Measurements from ENCODE around the gene ADAMTS13.

ADAMTS13 gene

DNA sequence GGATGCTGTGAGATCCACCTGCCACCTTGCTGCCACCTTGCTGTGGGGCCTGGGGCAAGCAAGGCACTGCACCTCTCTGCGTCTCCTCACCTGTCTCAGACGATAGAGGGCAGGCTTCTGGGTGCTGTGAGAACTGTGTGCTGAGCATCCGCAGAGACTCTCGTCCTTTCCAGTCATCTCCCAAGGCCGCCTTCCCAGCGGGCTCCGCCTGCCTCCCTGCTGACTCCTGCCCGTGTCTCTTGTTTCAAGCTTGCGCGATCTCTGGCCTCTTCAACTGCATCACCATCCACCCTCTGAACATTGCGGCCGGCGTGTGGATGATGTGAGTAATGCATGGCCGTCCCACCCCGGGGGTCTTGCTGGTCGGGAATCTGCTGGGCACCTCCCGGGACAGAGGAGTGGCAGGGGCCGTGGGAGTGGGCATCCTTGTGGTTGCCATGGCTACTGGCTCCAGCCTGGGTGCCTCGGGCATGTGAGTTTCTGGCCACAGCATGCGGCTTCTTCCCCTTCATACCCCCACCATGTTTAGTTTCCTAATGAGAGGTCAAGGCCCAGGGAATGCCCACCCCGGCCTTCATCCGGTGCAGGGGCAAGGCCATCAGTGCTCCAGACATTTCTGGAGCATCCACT lies 41.2 kb downstream of the ADAMTS13 start:
- Histone ChIP-seq H3K36me3 (ENCODE audit: control insufficient read depth, insufficient read depth, low read length) (peaks cover 11% of the 10 kb centered on the region), H3K27ac (ENCODE audit: low read depth, low read length, severe bottlenecking) (no peak overlapping the region), H3K4me3 (ENCODE audit: extremely low read depth, insufficient read depth, low read length, poor library complexity, severe bottlenecking) (no peak overlapping the region), H3K4me1 (ENCODE audit: control insufficient read depth, insufficient read depth, low read length, poor library complexity, severe bottlenecking) (peaks cover 4% of the 10 kb centered on the region), H3K9me3 (ENCODE audit: control insufficient read depth, low read length) (no peaks in the 10 kb centered on the region)
- WGBS, 2 experiments (ENCODE audit: insufficient coverage in 2 of 2): 91 to 93% methylated on average over 14 to 19 of the region's 22 CpGs

GRCh38 chr9:133463864-133464615 lies 41.9 kb downstream of the ADAMTS13 start:
- Histone ChIP-seq H3K27ac (ENCODE audit: low read depth, low read length, severe bottlenecking) (no peak overlapping the region), H3K4me3 (ENCODE audit: extremely low read depth, insufficient read depth, low read length, poor library complexity, severe bottlenecking) (no peak overlapping the region), H3K9me3 (ENCODE audit: control insufficient read depth, low read length) (no peaks in the 10 kb centered on the region), H3K4me1 (ENCODE audit: control insufficient read depth, insufficient read depth, low read length, poor library complexity, severe bottlenecking) (peaks cover 4% of the 10 kb centered on the region), H3K36me3 (ENCODE audit: control insufficient read depth, insufficient read depth, low read length) (peaks cover 11% of the 10 kb centered on the region)
- 89 to 92% methylated on average over 21 to 24 of the region's 24 CpGs for WGBS, 2 experiments (ENCODE audit: insufficient coverage in 2 of 2)

GRCh38 chr9:133464638-133465037 lies 42.5 kb downstream of the ADAMTS13 start:
- H3K4me3 ChIP-seq (ENCODE audit: extremely low read depth, insufficient read depth, low read length, poor library complexity, severe bottlenecking): no peak overlapping the region
- H3K4me1 ChIP-seq (ENCODE audit: control insufficient read depth, insufficient read depth, low read length, poor library complexity, severe bottlenecking): peaks cover 4% of the 10 kb centered on the region
- 95% methylated on average over 8 of the region's 10 CpGs for WGBS, 2 experiments (ENCODE audit: insufficient coverage in 2 of 2)
- H3K27ac ChIP-seq (ENCODE audit: low read depth, low read length, severe bottlenecking): no peak overlapping the region
- peaks cover 11% of the 10 kb centered on the region for H3K36me3 ChIP-seq (ENCODE audit: control insufficient read depth, insufficient read depth, low read length)
- H3K9me3 ChIP-seq (ENCODE audit: control insufficient read depth, low read length): no peaks in the 10 kb centered on the region

DNA sequence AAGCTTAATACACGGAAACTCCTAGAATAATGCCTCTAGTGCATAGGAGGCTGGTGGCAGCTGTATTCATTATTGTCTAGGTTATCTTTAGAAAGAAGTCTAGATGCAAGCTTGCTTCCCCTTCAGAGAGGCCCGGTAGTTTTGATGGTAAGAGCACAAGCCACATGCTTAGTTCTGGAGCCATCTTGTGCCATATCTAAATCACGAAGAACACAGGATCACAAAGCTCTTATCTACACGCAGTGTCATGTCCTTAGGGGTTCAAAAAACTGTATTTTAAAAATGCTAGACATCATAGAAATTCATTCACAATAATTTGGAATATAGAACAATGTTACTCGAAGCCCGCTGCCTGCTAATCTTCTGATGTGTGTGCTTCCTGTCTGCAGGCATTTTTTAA lies 43.8 kb downstream of the ADAMTS13 start:
- H3K4me1 ChIP-seq (ENCODE audit: control insufficient read depth, insufficient read depth, low read length, poor library complexity, severe bottlenecking): no peaks in the 10 kb centered on the region
- WGBS, 2 experiments (ENCODE audit: insufficient coverage in 2 of 2): 95 to 100% methylated on average over 2 to 3 of the region's 6 CpGs
- H3K27ac ChIP-seq (ENCODE audit: low read depth, low read length, severe bottlenecking): no peak overlapping the region
- H3K36me3 ChIP-seq (ENCODE audit: control insufficient read depth, insufficient read depth, low read length): peaks cover 11% of the 10 kb centered on the region
- no peak overlapping the region for H3K4me3 ChIP-seq (ENCODE audit: extremely low read depth, insufficient read depth, low read length, poor library complexity, severe bottlenecking)
- H3K9me3 ChIP-seq (ENCODE audit: control insufficient read depth, low read length): no peaks in the 10 kb centered on the region

- Histone ChIP-seq H3K4me3 (ENCODE audit: extremely low read depth, insufficient read depth, low read length, poor library complexity, severe bottlenecking) (no peak overlapping the region), H3K36me3 (ENCODE audit: control insufficient read depth, insufficient read depth, low read length) (peaks cover 22% of the 10 kb centered on the region), H3K27ac (ENCODE audit: low read depth, low read length, severe bottlenecking) (no peak overlapping the region), H3K9me3 (ENCODE audit: control insufficient read depth, low read length) (no peaks in the 10 kb centered on the region), H3K4me1 (ENCODE audit: control insufficient read depth, insufficient read depth, low read length, poor library complexity, severe bottlenecking) (no peaks in the 10 kb centered on the region)
- WGBS, 2 experiments (ENCODE audit: insufficient coverage in 2 of 2): 87% methylated on average over 7 to 10 of the region's 10 CpGs
These were observed 44.9 kb downstream of the ADAMTS13 start for GRCh38 chr9:133467101-133467500.

GRCh38 chr9:133468374-133468773 lies 46.2 kb downstream of the ADAMTS13 start:
- no peaks in the 10 kb centered on the region for H3K9me3 ChIP-seq (ENCODE audit: control insufficient read depth, low read length)
- H3K4me3 ChIP-seq (ENCODE audit: extremely low read depth, insufficient read depth, low read length, poor library complexity, severe bottlenecking): no peak overlapping the region
- H3K27ac ChIP-seq (ENCODE audit: low read depth, low read length, severe bottlenecking): no peak overlapping the region
- peaks cover 35% of the 10 kb centered on the region for H3K36me3 ChIP-seq (ENCODE audit: control insufficient read depth, insufficient read depth, low read length)
- WGBS, 2 experiments (ENCODE audit: insufficient coverage in 2 of 2): 89 to 100% methylated on average over 3 to 4 of the region's 11 CpGs
- H3K4me1 ChIP-seq (ENCODE audit: control insufficient read depth, insufficient read depth, low read length, poor library complexity, severe bottlenecking): peaks cover 3% of the 10 kb centered on the region

DNA sequence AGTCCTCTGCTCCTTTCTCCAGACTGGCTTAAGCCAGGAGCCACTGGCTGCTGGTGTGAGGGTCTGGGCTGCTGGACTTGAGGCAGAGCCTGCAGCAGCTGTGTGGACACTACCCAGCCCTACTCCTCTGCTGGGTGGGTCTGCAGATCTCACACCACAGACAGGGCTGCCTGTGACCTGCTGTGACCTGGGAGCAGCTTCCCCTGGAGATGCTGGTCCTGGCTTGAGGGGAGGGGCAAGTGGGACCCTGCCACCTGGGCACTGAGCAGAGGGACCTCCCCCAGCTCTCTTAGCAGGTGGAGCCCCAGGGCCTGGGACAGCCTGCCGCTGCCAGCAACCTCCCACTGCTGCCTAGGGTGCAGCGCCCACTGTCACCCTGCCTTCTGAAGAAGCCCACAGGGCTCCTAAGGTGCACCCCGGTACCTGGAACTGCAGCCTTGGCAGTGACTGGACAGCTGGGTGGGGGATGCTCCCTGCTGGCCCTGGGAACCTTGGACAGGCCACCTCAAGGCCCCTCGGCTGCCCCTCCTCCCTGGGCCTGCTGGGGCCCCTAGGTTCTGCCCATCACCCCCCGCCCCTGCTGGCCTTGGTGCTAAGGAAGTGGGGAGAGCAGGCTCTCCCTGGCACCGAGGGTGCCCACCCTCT lies 46.7 kb downstream of the ADAMTS13 start:
- peaks cover 40% of the 10 kb centered on the region for H3K36me3 ChIP-seq (ENCODE audit: control insufficient read depth, insufficient read depth, low read length)
- peaks cover 3% of the 10 kb centered on the region for H3K4me1 ChIP-seq (ENCODE audit: control insufficient read depth, insufficient read depth, low read length, poor library complexity, severe bottlenecking)
- no peak overlapping the region for H3K4me3 ChIP-seq (ENCODE audit: extremely low read depth, insufficient read depth, low read length, poor library complexity, severe bottlenecking)
- H3K9me3 ChIP-seq (ENCODE audit: control insufficient read depth, low read length): no peaks in the 10 kb centered on the region
- no peak overlapping the region for H3K27ac ChIP-seq (ENCODE audit: low read depth, low read length, severe bottlenecking)
- WGBS, 2 experiments (ENCODE audit: insufficient coverage in 2 of 2): 93 to 100% methylated on average over 3 to 6 of the region's 6 CpGs

- 84 to 85% methylated on average over 11 to 14 of the region's 16 CpGs for WGBS, 2 experiments (ENCODE audit: insufficient coverage in 2 of 2)
- Histone ChIP-seq H3K4me3 (ENCODE audit: extremely low read depth, insufficient read depth, low read length, poor library complexity, severe bottlenecking) (no peak overlapping the region), H3K9me3 (ENCODE audit: control insufficient read depth, low read length) (no peaks in the 10 kb centered on the region), H3K4me1 (ENCODE audit: control insufficient read depth, insufficient read depth, low read length, poor library complexity, severe bottlenecking) (peaks cover 3% of the 10 kb centered on the region), H3K27ac (ENCODE audit: low read depth, low read length, severe bottlenecking) (peak overlapping the region; percentile 45), H3K36me3 (ENCODE audit: control insufficient read depth, insufficient read depth, low read length) (peaks cover 48% of the 10 kb centered on the region)
These were observed 48.3 kb downstream of the ADAMTS13 start for GRCh38 chr9:133470427-133470924.

GRCh38 chr9:133470988-133471387 lies 48.8 kb downstream of the ADAMTS13 start:
- WGBS, 2 experiments (ENCODE audit: insufficient coverage in 2 of 2): 97 to 100% methylated on average over 3 to 6 of the region's 7 CpGs
- Histone ChIP-seq H3K4me3 (ENCODE audit: extremely low read depth, insufficient read depth, low read length, poor library complexity, severe bottlenecking) (no peak overlapping the region), H3K36me3 (ENCODE audit: control insufficient read depth, insufficient read depth, low read length) (peaks cover 48% of the 10 kb centered on the region), H3K27ac (ENCODE audit: low read depth, low read length, severe bottlenecking) (peak overlapping the region; percentile 45), H3K9me3 (ENCODE audit: control insufficient read depth, low read length) (no peaks in the 10 kb centered on the region), H3K4me1 (ENCODE audit: control insufficient read depth, insufficient read depth, low read length, poor library complexity, severe bottlenecking) (peaks cover 3% of the 10 kb centered on the region)

DNA sequence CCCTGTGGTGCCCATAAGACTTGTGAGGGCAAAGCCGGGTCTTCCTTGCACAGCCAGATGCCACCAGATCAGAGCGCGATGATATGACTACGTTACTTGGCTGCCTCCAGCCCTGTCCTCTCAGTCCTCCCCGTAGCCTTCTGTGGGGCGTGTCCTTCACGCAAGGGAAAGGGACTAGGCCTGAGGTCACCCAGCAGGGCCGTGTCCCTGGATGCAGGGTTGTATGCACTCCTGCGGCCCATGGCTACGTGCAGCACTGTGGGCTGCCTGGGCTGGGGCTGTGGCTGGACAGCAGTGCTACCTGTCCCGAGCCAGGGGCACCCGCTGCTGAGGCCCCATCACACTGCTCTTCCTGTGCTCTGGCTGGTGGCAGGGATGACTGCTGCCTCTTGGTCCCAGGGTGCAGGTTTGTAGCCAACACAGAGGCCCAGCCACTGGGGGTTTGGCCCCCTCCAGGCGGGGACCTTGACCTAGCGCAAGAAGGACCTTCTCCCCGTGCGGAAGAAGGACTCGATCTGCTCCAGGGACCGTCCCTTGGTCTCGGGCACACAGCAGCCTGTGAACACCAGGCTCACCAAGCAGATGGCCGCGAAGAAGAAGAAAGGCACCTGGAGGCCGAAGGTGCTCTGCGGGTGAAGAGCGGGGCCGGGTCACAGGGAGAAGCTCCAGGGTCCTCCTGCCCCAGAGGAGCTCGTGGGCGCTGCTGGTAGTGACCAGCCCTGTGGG lies 49.5 kb downstream of the ADAMTS13 start:
- Histone ChIP-seq H3K36me3 (ENCODE audit: control insufficient read depth, insufficient read depth, low read length) (peaks cover 55% of the 10 kb centered on the region), H3K27ac (ENCODE audit: low read depth, low read length, severe bottlenecking) (no peak overlapping the region), H3K9me3 (ENCODE audit: control insufficient read depth, low read length) (no peaks in the 10 kb centered on the region), H3K4me3 (ENCODE audit: extremely low read depth, insufficient read depth, low read length, poor library complexity, severe bottlenecking) (no peak overlapping the region), H3K4me1 (ENCODE audit: control insufficient read depth, insufficient read depth, low read length, poor library complexity, severe bottlenecking) (peaks cover 3% of the 10 kb centered on the region)
- 95% methylated on average over 22 to 27 of the region's 27 CpGs for WGBS, 2 experiments (ENCODE audit: insufficient coverage in 2 of 2)

All from mesodermal cell (in vitro differentiated cells).